HEK293 (cell line): ENCODE data around the gene SSTR1.

Source experiments
- CTCF ChIA-PET: fragments of 350-600 bp; formaldehyde crosslinking; extraction: SDS; loops from one replicate; lab custom pipeline; 2021; ENCODE audit warnings: antibody characterized with exemption; lab: Yijun Ruan, JAX
- POLR2A ChIA-PET: fragments of 300-600 bp; formaldehyde crosslinking; extraction: SDS; loops from one replicate; lab custom pipeline; 2020; ENCODE audit warnings: antibody characterized with exemption, inconsistent platforms; lab: Yijun Ruan, JAX
- H3K27ac ChIP-seq: fragments of 200-500 bp; sonication (Bioruptor generic); 2 replicates; pipeline ENCODE4 v1.5.1; 2014; ENCODE audit warnings: low read depth, low read length, control low read depth, inconsistent platforms; ENCODE audit errors: extremely low read depth
- H3K36me3 ChIP-seq, 2 experiments: fragments of 200-500 bp in 1 of 2; sonication (Bioruptor generic) in 1 of 2; 1 replicate in 1 of 2; 2 replicates in 1 of 2; pipeline ENCODE4 v1.5.1; 2014 to 2017; ENCODE audit warnings: inconsistent platforms in 2 of 2, low read length in 2 of 2; ENCODE audit not compliant: control insufficient read depth in 2 of 2, insufficient read depth in 1 of 2
- H3K4me1 ChIP-seq: fragments of 200-500 bp; sonication (Bioruptor generic); 2 replicates; pipeline ENCODE4 v1.5.1; 2014; ENCODE audit warnings: mild to moderate bottlenecking, low read length, inconsistent platforms; ENCODE audit not compliant: control insufficient read depth, insufficient read depth
- H3K4me3 ChIP-seq: 2 replicates; pipeline ENCODE4 v1.5.1; 2011; ENCODE audit warnings: low read depth, mild to moderate bottlenecking, control low read depth, low read length, moderate library complexity
- H3K9me3 ChIP-seq: fragments of 200-500 bp; sonication (Bioruptor generic); 2 replicates; pipeline ENCODE4 v1.5.1; 2014; ENCODE audit warnings: low read depth, low read length, inconsistent platforms; ENCODE audit not compliant: control insufficient read depth, insufficient read depth
- BCL11A ChIP-seq: fragments of 450-650 bp; formaldehyde crosslinking; IDR thresholded peaks from 2 replicates; pipeline ENCODE4 v1.5.1; 2016; ENCODE audit warnings: low read depth, missing biosample characterization, missing genetic modification characterization
- GLIS1 ChIP-seq: fragments of 450-650 bp; formaldehyde crosslinking; IDR thresholded peaks from 2 replicates; pipeline ENCODE4 v1.5.1; 2016; ENCODE audit warnings: missing biosample characterization, missing genetic modification characterization
- HOXA7 ChIP-seq: sonication (generic); formaldehyde crosslinking; IDR thresholded peaks from 2 replicates; pipeline ENCODE4 v1.8.1; 2022; ENCODE audit warnings: missing genetic modification reagents, borderline replicate concordance
- HOXC10 ChIP-seq: sonication (generic); formaldehyde crosslinking; IDR thresholded peaks from 2 replicates; pipeline ENCODE4 v1.8.1; 2023; ENCODE audit warnings: mild to moderate bottlenecking, missing genetic modification reagents
- KLF16 ChIP-seq: fragments of 450-650 bp; formaldehyde crosslinking; IDR thresholded peaks from 2 replicates; pipeline ENCODE4 v1.5.1; 2017; ENCODE audit warnings: missing biosample characterization, missing genetic modification characterization
- KLF7 ChIP-seq: fragments of 450-650 bp; formaldehyde crosslinking; IDR thresholded peaks from 2 replicates; pipeline ENCODE4 v1.5.1; 2016; ENCODE audit warnings: missing biosample characterization, missing genetic modification characterization, borderline replicate concordance
- TCF7L2 ChIP-seq: IDR thresholded peaks from 2 replicates; pipeline ENCODE4 v1.6.1; 2011; ENCODE audit warnings: low read depth, mild to moderate bottlenecking, inconsistent platforms, low read length, moderate library complexity, borderline replicate concordance
- ZBTB11 ChIP-seq: fragments of 450-650 bp; formaldehyde crosslinking; conservative IDR thresholded peaks from 2 replicates; pipeline ENCODE4 v1.5.1; 2016; ENCODE audit warnings: low read depth, missing biosample characterization, missing genetic modification characterization
- ZBTB7A ChIP-seq: fragments of 450-650 bp; formaldehyde crosslinking; IDR thresholded peaks from 2 replicates; pipeline ENCODE4 v1.5.1; 2016; ENCODE audit warnings: low read depth, missing biosample characterization, missing genetic modification characterization
- ZBTB8A ChIP-seq: fragments of 450-650 bp; formaldehyde crosslinking; IDR thresholded peaks from 2 replicates; pipeline ENCODE4 v1.5.1; 2016; ENCODE audit warnings: missing biosample characterization, missing genetic modification characterization
- ZFP3 ChIP-seq: fragments of 450-650 bp; formaldehyde crosslinking; IDR thresholded peaks from 2 replicates; pipeline ENCODE4 v1.5.1; 2016; ENCODE audit warnings: low read depth, missing biosample characterization, missing genetic modification characterization
- ZFP41 ChIP-seq: fragments of 450-650 bp; formaldehyde crosslinking; IDR thresholded peaks from 2 replicates; pipeline ENCODE4 v1.5.1; 2016; ENCODE audit warnings: missing biosample characterization, missing genetic modification characterization, borderline replicate concordance
- ZNF174 ChIP-seq: fragments of 450-650 bp; formaldehyde crosslinking; IDR thresholded peaks from 2 replicates; pipeline ENCODE4 v1.5.0; 2017; ENCODE audit warnings: missing biosample characterization, mild to moderate bottlenecking, missing genetic modification characterization
- ZNF18 ChIP-seq: fragments of 450-650 bp; formaldehyde crosslinking; IDR thresholded peaks from 2 replicates; pipeline ENCODE4 v1.5.1; 2016; ENCODE audit warnings: missing biosample characterization, missing genetic modification characterization
- ZNF354C ChIP-seq: fragments of 450-650 bp; formaldehyde crosslinking; IDR thresholded peaks from 2 replicates; pipeline ENCODE4 v1.5.1; 2016; ENCODE audit warnings: missing biosample characterization, missing genetic modification characterization, low read depth, borderline replicate concordance
- ZNF391 ChIP-seq: fragments of 450-650 bp; formaldehyde crosslinking; IDR thresholded peaks from 2 replicates; pipeline ENCODE4 v1.5.1; 2016; ENCODE audit warnings: low read depth, missing biosample characterization, missing genetic modification characterization, borderline replicate concordance
- ZNF423 ChIP-seq: fragments of 450-650 bp; formaldehyde crosslinking; IDR thresholded peaks from 2 replicates; pipeline ENCODE4 v1.5.1; 2016; ENCODE audit warnings: missing biosample characterization, missing genetic modification characterization
- ZNF529 ChIP-seq: fragments of 450-650 bp; formaldehyde crosslinking; IDR thresholded peaks from 2 replicates; pipeline ENCODE4 v1.5.1; 2017; ENCODE audit warnings: missing genetic modification characterization, missing biosample characterization; ENCODE audit not compliant: insufficient replicate concordance
- ZNF664 ChIP-seq: fragments of 450-650 bp; formaldehyde crosslinking; IDR thresholded peaks from 2 replicates; pipeline ENCODE4 v1.5.1; 2016; ENCODE audit warnings: missing biosample characterization, missing genetic modification characterization

The SSTR1 gene

GRCh38 chr14:38238332-38238731 lies 30.6 kb downstream of the SSTR1 start:
- CTCF ChIA-PET, result interaction anchor here (0.7 kb wide), 1 partner anchor 363 kb away, joined by 3 read pairs; no protein-coding TSS in a partner anchor
- H3K36me3 ChIP-seq, result no peaks in the 10 kb centered on the region
- no peaks in the 10 kb centered on the region for H3K4me1 ChIP-seq
- TF ChIP-seq ZFP3 (tag by site-specific recombination) (no peak), ZNF529 (no peak), HOXA7 (CRISPR knock-in tag) (no peak), KLF16 (tag by site-specific recombination) (no peak), ZNF664 (tag by site-specific recombination) (no peak), ZBTB7A (no peak), KLF7 (tag by site-specific recombination) (no peak), ZNF174 (tag by site-specific recombination) (no peak)
- H3K4me3 ChIP-seq, result no peak overlapping the region
- no peak overlapping the region for H3K27ac ChIP-seq
- POLR2A ChIA-PET, result no interaction called here
- no peaks in the 10 kb centered on the region for H3K9me3 ChIP-seq

GRCh38 chr14:38238878-38239277 lies 31.2 kb downstream of the SSTR1 start:
- no peak overlapping the region for H3K27ac ChIP-seq
- ChIA-PET POLR2A (no interaction called here), CTCF (interaction anchor here (0.7 kb wide), 1 partner anchor 363 kb away, joined by 3 read pairs; no protein-coding TSS in a partner anchor)

GRCh38 chr14:38243696-38244240 lies 36.1 kb downstream of the SSTR1 start:
- TF ChIP-seq ZNF354C (tag by site-specific recombination) (no peak), HOXC10 (CRISPR knock-in tag) (no peak), TCF7L2 (no peak), ZNF391 (tag by site-specific recombination) (no peak), BCL11A (tag by site-specific recombination) (no peak), ZFP41 (no peak), ZNF423 (tag by site-specific recombination) (no peak), HOXA7 (CRISPR knock-in tag) (no peak)
- no peak overlapping the region for H3K4me3 ChIP-seq
- ChIA-PET CTCF (interaction anchor here (0.6 to 0.8 kb wide), 2 partner anchors 72 to 369 kb away, joined by 3 read pairs; no protein-coding TSS in a partner anchor), POLR2A (no interaction called here)
- no peaks in the 10 kb centered on the region for H3K4me1 ChIP-seq
- no peaks in the 10 kb centered on the region for H3K36me3 ChIP-seq
- no peaks in the 10 kb centered on the region for H3K9me3 ChIP-seq
- no peak overlapping the region for H3K27ac ChIP-seq

More at GRCh38 chr14:38238878-38239277, 31.2 kb downstream of the SSTR1 start:
- Histone ChIP-seq H3K4me1 (no peaks in the 10 kb centered on the region), H3K4me3 (no peak overlapping the region), H3K36me3 (no peaks in the 10 kb centered on the region), H3K9me3 (no peaks in the 10 kb centered on the region)
- TF ChIP-seq GLIS1 (tag by site-specific recombination) (no peak), ZBTB8A (no peak)

- no peak overlapping the region for H3K4me3 ChIP-seq
- ChIA-PET POLR2A (no interaction called here), CTCF (interaction anchor here (0.7 to 1.1 kb wide), 2 partner anchors 15 to 21 kb away, joined by 4 to 5 read pairs; no protein-coding TSS in a partner anchor)
- no peaks in the 10 kb centered on the region for H3K36me3 ChIP-seq
- no peak overlapping the region for H3K27ac ChIP-seq
- no peak for TF ChIP-seq ZBTB11 (tag by site-specific recombination)
- TF ChIP-seq ZNF18 (tag by site-specific recombination), result no peak
- no peak for TF ChIP-seq BCL11A (tag by site-specific recombination)
- H3K9me3 ChIP-seq, result no peaks in the 10 kb centered on the region
- H3K4me1 ChIP-seq, result no peaks in the 10 kb centered on the region
These were observed 40.8 kb downstream of the SSTR1 start for GRCh38 chr14:38248321-38249028.
